Activated naive CD8-positive, alpha-beta T cell (primary cell): ENCODE data around the gene OR52D1.

ENCODE experiments used
- H3K27ac Mint-ChIP-seq: one replicate; pipeline ENCODE4 v1.8.0; 2021; ENCODE audit warnings: mixed read lengths
- H3K27me3 Mint-ChIP-seq: one replicate; pipeline ENCODE4 v1.8.0; 2021; ENCODE audit warnings: mixed read lengths
- H3K36me3 Mint-ChIP-seq: one replicate; pipeline ENCODE4 v1.8.0; 2021; ENCODE audit warnings: mixed read lengths
- H3K4me1 Mint-ChIP-seq: one replicate; pipeline ENCODE4 v1.8.0; 2021; ENCODE audit warnings: low read depth, mixed read lengths
- H3K4me3 Mint-ChIP-seq: one replicate; pipeline ENCODE4 v1.8.0; 2021; ENCODE audit warnings: mild to moderate bottlenecking, mixed read lengths
- H3K9me3 Mint-ChIP-seq: one replicate; pipeline ENCODE4 v1.8.0; 2021; ENCODE audit warnings: low read depth, mixed read lengths

OR52D1 gene

GRCh38 chr11:5536482-5536881 lies 48.0 kb downstream of the OR52D1 start:
- peaks cover 2% of the 10 kb centered on the region for H3K36me3 Mint-ChIP-seq
- no peaks in the 10 kb centered on the region for H3K27me3 Mint-ChIP-seq
- H3K27ac Mint-ChIP-seq, result no peak overlapping the region
- H3K9me3 Mint-ChIP-seq, result peaks cover 7% of the 10 kb centered on the region
- H3K4me1 Mint-ChIP-seq, result no peaks in the 10 kb centered on the region
- no peak overlapping the region for H3K4me3 Mint-ChIP-seq
